GM12878 (cell line): ENCODE data around the gene ENOX1. TPM values are rescaled to one million over a fixed set of nuclear protein-coding genes. Genes with fewer than 3 reads are reported as not detected.

ENCODE experiments used
- ATAC-seq: fragments of 200-7000 bp; cut with Tn5 transposase; 3 replicates; pipeline ENCODE4 v1.9.1; 2020; ENCODE audit warnings: mild to moderate bottlenecking, moderate library complexity
- BruUV-seq: library from RNA; stranded (reverse); fragments of 400-500 nt; replicated peaks from 2 replicates; lab custom pipeline; 2021; lab: Mats Ljungman, UMichigan
- CTCF ChIA-PET: fragments of 300-600 bp; sonication (Branson Sonifier 250); formaldehyde crosslinking; extraction: SDS; loops from one replicate; lab custom pipeline; 2021; ENCODE audit warnings: inconsistent platforms; lab: Yijun Ruan, JAX
- POLR2A ChIA-PET: fragments of 350-600 bp; formaldehyde crosslinking; extraction: SDS; loops from one replicate; lab custom pipeline; 2021; ENCODE audit warnings: inconsistent platforms; lab: Charles Lee
- RAD21 ChIA-PET: fragments of 300-600 bp; sonication (Branson Sonifier 250); formaldehyde crosslinking; loops from one replicate; lab custom pipeline; 2023; ENCODE audit warnings: antibody characterized with exemption; ENCODE audit not compliant: unreplicated experiment; lab: Charles Lee
- SMC1A ChIA-PET: fragments of 300-600 bp; sonication (Branson Sonifier 250); formaldehyde crosslinking; loops from one replicate; lab custom pipeline; 2023; ENCODE audit not compliant: unreplicated experiment, uncharacterized antibody; lab: Charles Lee
- DNase-seq: peaks from one replicate; pipeline ENCODE4 v3.0.0-alpha.2; 2011; ENCODE audit warnings: low read depth, low spot score
- FAIRE-seq: peaks from 3 replicates; lab custom pipeline; 2011; peaks lifted over from hg19 to GRCh38; lab: Jason Lieb, UNC
- H2AFZ ChIP-seq: 2 replicates; pipeline ENCODE4 v1.6.0; 2011; ENCODE audit warnings: low read depth, low read length, control low read depth; ENCODE audit not compliant: control insufficient read depth
- H3K27ac ChIP-seq: 2 replicates; pipeline ENCODE4 v1.5.1; 2011; ENCODE audit warnings: control low read depth; ENCODE audit not compliant: control insufficient read depth, insufficient read depth
- H3K27me3 ChIP-seq, 2 experiments: replicated peaks in 1 of 2; 2 replicates each; pipeline versions ENCODE4 v1.6.0 to v1.6.1; 2011; ENCODE audit warnings: low read length in 1 of 2; ENCODE audit not compliant: control insufficient read depth in 2 of 2, insufficient read depth in 2 of 2
- H3K36me3 ChIP-seq, 2 experiments: 2 replicates each; pipeline ENCODE4 v1.5.1; 2011; ENCODE audit warnings: low read length in 1 of 2; ENCODE audit not compliant: control insufficient read depth in 2 of 2, insufficient read depth in 2 of 2
- H3K4me1 ChIP-seq: 2 replicates; pipeline ENCODE4 v1.6.1; 2011; ENCODE audit warnings: mild to moderate bottlenecking, low read length, moderate library complexity, mixed read lengths; ENCODE audit not compliant: control insufficient read depth, insufficient read depth
- H3K4me2 ChIP-seq: 2 replicates; pipeline ENCODE4 v1.6.0; 2011; ENCODE audit warnings: control low read depth; ENCODE audit not compliant: control insufficient read depth, insufficient read depth
- H3K4me3 ChIP-seq: fragments of 200-600 bp; sonication (generic); 2 replicates; pipeline ENCODE4 v1.5.1; 2016
- H3K79me2 ChIP-seq: 2 replicates; pipeline ENCODE4 v1.6.0; 2011; ENCODE audit warnings: low read length; ENCODE audit not compliant: control insufficient read depth, insufficient read depth
- H3K9ac ChIP-seq: 2 replicates; pipeline ENCODE4 v1.8.0; 2011; ENCODE audit warnings: low read length, control low read depth, mixed read lengths; ENCODE audit not compliant: control insufficient read depth, insufficient read depth
- H3K9me3 ChIP-seq: replicated peaks from 3 replicates; pipeline ENCODE4 v1.5.1; 2011; ENCODE audit warnings: mild to moderate bottlenecking, low read length; ENCODE audit not compliant: control insufficient read depth, insufficient read depth
- H4K20me1 ChIP-seq: 2 replicates; pipeline ENCODE4 v1.6.0; 2011; ENCODE audit not compliant: control insufficient read depth, insufficient read depth
- CREM ChIP-seq: IDR thresholded peaks from 2 replicates; pipeline ENCODE4 v1.6.1; 2014; ENCODE audit warnings: antibody characterized with exemption, low read depth
- FOS ChIP-seq: IDR thresholded peaks from 3 replicates; pipeline ENCODE4 v1.6.1; 2011; ENCODE audit warnings: borderline replicate concordance; ENCODE audit not compliant: insufficient read length; ENCODE audit errors: extremely low read depth
- GABPA ChIP-seq: IDR thresholded peaks from 2 replicates; pipeline ENCODE4 v1.6.1; 2014; ENCODE audit warnings: antibody characterized with exemption, low read depth, mild to moderate bottlenecking, inconsistent platforms
- NBN ChIP-seq: fragments of 450-650 bp; IDR thresholded peaks from 2 replicates; pipeline ENCODE4 v1.6.1; 2016
- NR2C1 ChIP-seq: fragments of 450-650 bp; IDR thresholded peaks from 2 replicates; pipeline ENCODE4 v1.6.1; 2017; ENCODE audit warnings: antibody characterized with exemption, mild to moderate bottlenecking, moderate library complexity
- NR2C2 ChIP-seq: IDR thresholded peaks from 2 replicates; pipeline ENCODE4 v1.6.1; 2011; ENCODE audit warnings: borderline replicate concordance, low read depth; ENCODE audit not compliant: control insufficient read depth, insufficient read length
- POLR2A ChIP-seq: IDR thresholded peaks from 2 replicates; pipeline ENCODE4 v1.6.1; 2011; ENCODE audit warnings: low read depth, mild to moderate bottlenecking, low read length
- RAD21 ChIP-seq: IDR thresholded peaks from 2 replicates; pipeline ENCODE4 v1.6.1; 2011; ENCODE audit warnings: mild to moderate bottlenecking, low read depth, low read length, moderate library complexity; ENCODE audit not compliant: insufficient read depth
- RB1 ChIP-seq: fragments of 450-650 bp; formaldehyde crosslinking; IDR thresholded peaks from 2 replicates; pipeline ENCODE4 v1.6.1; 2017; ENCODE audit warnings: mild to moderate bottlenecking, borderline replicate concordance
- SIN3A ChIP-seq: IDR thresholded peaks from 2 replicates; pipeline ENCODE4 v1.6.1; 2012; ENCODE audit warnings: low read depth, low read length, improper control_type of control experiment
- SIX5 ChIP-seq: IDR thresholded peaks from 2 replicates; pipeline ENCODE4 v1.6.1; 2011; ENCODE audit warnings: mild to moderate bottlenecking, low read depth, low read length, moderate library complexity; ENCODE audit not compliant: severe bottlenecking
- SUZ12 ChIP-seq: fragments of 200-600 bp; sonication (generic); IDR thresholded peaks from one replicate; pipeline ENCODE4 v1.6.1; 2018; ENCODE audit warnings: antibody characterized with exemption, mild to moderate bottlenecking; ENCODE audit not compliant: unreplicated experiment
- TCF12 ChIP-seq: IDR thresholded peaks from 2 replicates; pipeline ENCODE4 v1.6.1; 2011; ENCODE audit warnings: low read depth, mild to moderate bottlenecking, low read length
- TCF7 ChIP-seq: IDR thresholded peaks from 2 replicates; pipeline ENCODE4 v1.6.1; 2014; ENCODE audit warnings: antibody characterized with exemption, borderline replicate concordance
- WGBS: methylation state at CpG from one replicate; pipeline ENCODE4 v1.1.6; 2016; ENCODE audit warnings: low lambda C conversion rate; ENCODE audit not compliant: insufficient replicate concordance, insufficient coverage; ENCODE audit errors: missing lambda C conversion rate; 5-methylcytosine and 5-hydroxymethylcytosine counted together
- in situ Hi-C: fragments of 300-500 bp; cut with MboI; formaldehyde crosslinking; loops from 9 replicates; pipeline ENCODE4 v1.14.3; 2018; ENCODE audit warnings: mixed read lengths
- intact Hi-C: fragments of 100-400 bp; cut with micrococcal nuclease; formaldehyde crosslinking; loops from one replicate; pipeline ENCODE4 v1.14.2; 2022; ENCODE audit not compliant: unreplicated experiment
- polyA plus RNA-seq, 11 experiments: library from polyadenylated mRNA; depleted of rRNA in 4 of 11; unstranded in 6 of 11; stranded (reverse) in 5 of 11; fragments of >200 nt; fragmentation: Nextera tagmentation in 4 of 11; fragmentation: Illumina TruSeq in 1 of 11; extraction: Ambion mirVana in 4 of 11; extraction: Trizol in 1 of 11; gene quantifications; 1 replicate in 1 of 11; 2 replicates in 10 of 11; pipeline versions ENCODE4 v1.2.1 to v1.2.3, GENCODE V29; 2011 to 2016; ENCODE audit warnings: inconsistent platforms in 2 of 11, missing spikeins in 2 of 11, low read depth in 1 of 11
- total RNA-seq, 4 experiments: library from RNA; depleted of rRNA in 3 of 4; stranded (reverse); fragments of >200 nt in 3 of 4; fragmentation: Illumina TruSeq in 1 of 4; extraction: Trizol in 1 of 4; gene quantifications; 2 replicates each; pipeline versions ENCODE4 v1.2.1 to v1.2.3, GENCODE V29; 2013 to 2021

Gene ENOX1
- total and polyA plus RNA-seq, 10 of the 15 experiments (the other 5 are each of a cell fraction or from before 2014, with no cell fraction given): 0.11 to 0.26 (median 0.15) TPM

DNA sequence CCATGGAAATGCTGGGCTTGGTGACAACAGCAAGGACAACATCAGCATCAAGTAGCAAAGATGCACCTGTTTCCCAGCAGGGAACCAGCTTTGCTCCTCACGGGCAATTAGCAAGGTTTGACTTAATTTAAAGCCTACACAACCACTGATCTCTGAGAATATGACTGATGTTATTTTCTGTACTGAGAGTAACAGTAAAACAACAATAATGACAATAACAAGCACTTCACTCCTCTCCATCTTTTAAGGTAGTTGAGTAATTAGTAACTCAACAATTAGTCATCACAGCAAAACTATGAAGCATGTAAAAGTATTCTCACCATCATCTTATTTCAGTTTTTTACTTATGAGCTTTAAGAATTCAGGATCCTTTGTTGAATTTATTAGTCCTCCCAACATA lies 37.3 kb downstream of the ENOX1 start:
- intact Hi-C loops: no loop called here
- TF ChIP-seq FOS: no peak
- no peak for TF ChIP-seq TCF7
- no peak for TF ChIP-seq CREM
- TF ChIP-seq SUZ12: no peak
- no peak for TF ChIP-seq NR2C2
- TF ChIP-seq SIN3A: no peak
- TF ChIP-seq SIX5: no peak
- TF ChIP-seq RAD21: no peak
- TF ChIP-seq POLR2A: no peak
- no peak for TF ChIP-seq NBN
- TF ChIP-seq NR2C1: no peak
- no peak for TF ChIP-seq GABPA
- no peak for TF ChIP-seq RB1
- no peak for TF ChIP-seq TCF12
- Histone ChIP-seq H3K4me2 (no peak overlapping the region), H4K20me1 (no peaks in the 10 kb centered on the region), H3K4me1 (no peaks in the 10 kb centered on the region), H3K79me2 (no peaks in the 10 kb centered on the region), H3K9ac (no peak overlapping the region), H3K27me3 (no peaks in the 10 kb centered on the region), H3K9me3 (no peaks in the 10 kb centered on the region; the same call in 2 of the 3 replicates), H3K27ac (no peak overlapping the region), H3K4me3 (no peak overlapping the region), H2AFZ (no peak overlapping the region), H3K36me3 (no peaks in the 10 kb centered on the region)
- BruUV-seq: no TSS peak
- ChIA-PET POLR2A (no interaction called here), RAD21 (interaction anchor here (1.1 kb wide), 1 partner anchor 71 kb away, joined by 3 read pairs; no protein-coding TSS in a partner anchor), SMC1A (no interaction called here), CTCF (no interaction called here)
- FAIRE-seq (no peak), DNase-seq (no peak), ATAC-seq (no peak)
- in situ Hi-C loops: no loop called here
- WGBS: 0% methylated on average over 1 of the region's 1 CpG
